ENCODE data around the gene RSBN1.

Gene RSBN1

DNA sequence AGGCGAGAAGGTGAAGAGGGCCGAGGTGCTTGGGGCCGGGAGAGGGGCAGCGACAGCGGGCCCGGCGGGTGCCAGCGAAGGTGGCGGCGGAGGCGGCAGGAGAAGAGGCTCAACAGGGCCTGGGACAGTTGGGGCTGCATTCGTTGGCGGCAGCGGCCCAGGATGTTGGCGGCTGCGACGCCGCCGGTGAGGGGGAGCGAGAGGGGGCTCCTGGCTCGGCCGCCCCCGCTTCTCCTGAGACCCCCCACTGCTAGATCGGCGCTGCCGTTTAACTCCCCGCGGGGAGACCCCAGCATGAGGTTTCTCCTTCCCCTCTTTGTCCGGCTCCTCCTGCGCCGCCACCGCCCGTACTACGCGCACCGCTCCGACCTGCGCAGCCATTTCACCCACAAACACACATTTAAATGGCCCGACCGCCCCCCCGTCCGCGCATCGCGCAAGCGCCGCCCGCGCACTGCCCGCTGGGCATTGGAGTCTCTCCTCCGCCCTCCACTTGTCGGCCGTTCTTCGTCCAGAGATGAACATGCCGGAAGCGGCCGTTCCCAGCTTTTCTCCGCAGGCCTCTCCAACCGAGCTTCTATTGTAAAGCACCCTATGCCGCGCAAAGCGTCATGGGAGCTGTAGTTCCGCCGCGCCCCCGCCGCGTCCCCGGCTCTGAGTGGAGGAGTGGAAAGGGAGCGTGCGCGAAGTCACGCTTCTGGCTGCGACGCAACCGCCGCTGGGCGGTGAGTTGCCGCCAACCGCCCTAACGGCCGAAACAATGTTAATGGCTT lies at the start of gene RSBN1:
Gene RSBN1 (minus strand): TSS at position 589 of the 773 bp plus-strand sequence. CDS start 64 bp downstream, at position 525.
- TF ChIP-seq FOXP2 (optimal IDR thresholded peaks at IDR 0.05; ENCODE audit: control extremely low read depth, extremely low read length, insufficient read depth), result no peak
- peak; percentile 82 for TF ChIP-seq POLR2AphosphoS5 (IDR thresholded peaks at IDR 0.05; ENCODE audit: borderline replicate concordance, low read depth, low read length)
- no peak for TF ChIP-seq EZH2 (IDR thresholded peaks at IDR 0.05)
- Histone ChIP-seq H3K9me3 (ENCODE audit: low read depth, low read length) (no peaks in the 10 kb centered on the region), H3K9ac (ENCODE audit: insufficient read length) (peak within 1 kb of the TSS; percentile 90), H3K36me3 (ENCODE audit: insufficient read depth, low read length) (peaks cover 14% of the 10 kb centered on the region), H3K4me3 (peak within 1 kb of the TSS; percentile 81), H3K27ac (peak within 1 kb of the TSS; percentile 94)
- peak; percentile 96 for DNase-seq (ENCODE audit: low read depth, low spot score)

DNA sequence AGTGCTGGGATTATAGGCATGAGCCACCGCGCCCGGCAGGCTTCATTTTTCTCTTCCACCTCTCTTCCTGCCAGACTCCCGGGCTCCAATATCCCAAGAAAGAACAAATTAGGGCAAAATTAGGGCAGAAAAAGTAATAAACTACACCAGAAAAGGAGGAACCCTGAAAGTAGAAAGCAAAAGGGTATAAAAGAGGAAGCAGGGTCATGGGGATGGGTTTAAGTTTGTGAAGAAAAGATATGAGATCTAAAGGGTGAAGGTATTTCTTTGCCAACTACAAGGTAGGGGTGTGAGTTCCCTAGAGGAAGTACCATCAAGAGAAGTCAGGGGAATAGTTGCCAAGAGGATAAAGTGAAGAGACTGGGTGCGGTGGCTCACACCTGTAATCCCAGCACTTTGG lies 49.4 kb upstream of the RSBN1 start:
- no peak for DNase-seq (ENCODE audit: low read depth, low spot score)
- Histone ChIP-seq H3K9ac (ENCODE audit: insufficient read length) (no peak overlapping the region), H3K4me3 (no peak overlapping the region), H3K9me3 (ENCODE audit: low read depth, low read length) (no peaks in the 10 kb centered on the region), H3K27ac (no peak overlapping the region), H3K36me3 (ENCODE audit: insufficient read depth, low read length) (no peaks in the 10 kb centered on the region)
- TF ChIP-seq FOXP2 (optimal IDR thresholded peaks at IDR 0.05; ENCODE audit: control extremely low read depth, extremely low read length, insufficient read depth) (no peak), POLR2AphosphoS5 (IDR thresholded peaks at IDR 0.05; ENCODE audit: borderline replicate concordance, low read depth, low read length) (no peak), EZH2 (IDR thresholded peaks at IDR 0.05) (no peak)

DNA sequence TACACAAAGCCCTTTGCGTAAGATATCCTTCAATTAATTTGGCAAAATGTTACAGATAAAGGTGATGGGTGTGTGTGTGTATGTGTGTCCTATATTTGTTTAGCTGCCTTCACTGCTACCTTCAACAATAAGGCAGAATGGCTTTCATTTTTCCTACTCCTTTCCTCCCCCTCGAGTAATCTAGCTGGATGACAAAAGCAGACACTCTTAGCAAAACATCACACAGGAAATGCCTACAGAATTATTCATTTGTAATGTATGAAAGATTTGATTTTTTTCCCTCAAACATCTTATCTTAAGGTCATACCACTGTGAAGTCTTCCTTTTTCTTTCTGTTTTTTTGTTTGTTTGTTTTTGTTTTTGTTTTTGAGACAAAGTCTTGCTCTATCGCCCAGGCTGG lies 48.6 kb upstream of the RSBN1 start:
- H3K4me3 ChIP-seq, result peak overlapping the region; percentile 14; the same call in 1 of the 2 replicates
- H3K9me3 ChIP-seq (ENCODE audit: low read depth, low read length), result no peaks in the 10 kb centered on the region
- peak overlapping the region; percentile 66 for H3K9ac ChIP-seq (ENCODE audit: insufficient read length)
- peak overlapping the region; percentile 95 for H3K27ac ChIP-seq
- DNase-seq (ENCODE audit: low read depth, low spot score), result no peak
- no peaks in the 10 kb centered on the region for H3K36me3 ChIP-seq (ENCODE audit: insufficient read depth, low read length)
- no peak for TF ChIP-seq EZH2 (IDR thresholded peaks at IDR 0.05)
- TF ChIP-seq POLR2AphosphoS5 (IDR thresholded peaks at IDR 0.05; ENCODE audit: borderline replicate concordance, low read depth, low read length), result no peak
- TF ChIP-seq FOXP2 (optimal IDR thresholded peaks at IDR 0.05; ENCODE audit: control extremely low read depth, extremely low read length, insufficient read depth), result no peak

- H3K4me3 ChIP-seq, result peak overlapping the region; percentile 19
- H3K27ac ChIP-seq, result peak overlapping the region; percentile 95
Observed at GRCh38 chr1:113859478-113860175, 47.4 kb upstream of the RSBN1 start.

DNA sequence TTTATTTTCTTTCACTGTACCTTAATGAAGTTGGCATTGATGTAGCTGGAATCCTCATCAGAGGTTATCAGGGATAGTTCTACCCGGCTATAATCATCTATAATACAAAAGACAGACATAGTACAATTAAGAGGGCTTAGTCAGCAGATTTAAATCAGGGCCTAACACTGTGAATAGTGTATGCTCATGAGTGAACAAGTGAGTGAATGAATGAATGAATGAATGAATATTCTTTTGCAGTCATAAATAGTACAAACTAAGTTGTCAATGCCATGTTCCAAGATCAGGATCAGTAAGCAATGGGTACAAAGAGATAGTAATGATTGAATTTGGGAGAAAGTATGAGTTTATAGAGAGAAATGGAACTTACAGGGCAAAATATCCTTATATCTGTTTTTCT lies 46.7 kb upstream of the RSBN1 start:
- TF ChIP-seq POLR2AphosphoS5 (IDR thresholded peaks at IDR 0.05; ENCODE audit: borderline replicate concordance, low read depth, low read length), result no peak
- no peaks in the 10 kb centered on the region for H3K9me3 ChIP-seq (ENCODE audit: low read depth, low read length)
- H3K27ac ChIP-seq, result peak overlapping the region; percentile 95
- peaks cover 11% of the 10 kb centered on the region for H3K36me3 ChIP-seq (ENCODE audit: insufficient read depth, low read length)
- DNase-seq (ENCODE audit: low read depth, low spot score), result no peak
- H3K4me3 ChIP-seq, result peak overlapping the region; percentile 19
- peak overlapping the region; percentile 58 for H3K9ac ChIP-seq (ENCODE audit: insufficient read length)

More at GRCh38 chr1:113859478-113860175, 47.4 kb upstream of the RSBN1 start:
- DNase-seq (ENCODE audit: low read depth, low spot score), result no peak
- TF ChIP-seq FOXP2 (optimal IDR thresholded peaks at IDR 0.05; ENCODE audit: control extremely low read depth, extremely low read length, insufficient read depth) (no peak), EZH2 (IDR thresholded peaks at IDR 0.05) (no peak), POLR2AphosphoS5 (IDR thresholded peaks at IDR 0.05; ENCODE audit: borderline replicate concordance, low read depth, low read length) (no peak)
- peaks cover 5% of the 10 kb centered on the region for H3K36me3 ChIP-seq (ENCODE audit: insufficient read depth, low read length)
- H3K9ac ChIP-seq (ENCODE audit: insufficient read length), result peak overlapping the region; percentile 58
- H3K9me3 ChIP-seq (ENCODE audit: low read depth, low read length), result no peaks in the 10 kb centered on the region

DNA sequence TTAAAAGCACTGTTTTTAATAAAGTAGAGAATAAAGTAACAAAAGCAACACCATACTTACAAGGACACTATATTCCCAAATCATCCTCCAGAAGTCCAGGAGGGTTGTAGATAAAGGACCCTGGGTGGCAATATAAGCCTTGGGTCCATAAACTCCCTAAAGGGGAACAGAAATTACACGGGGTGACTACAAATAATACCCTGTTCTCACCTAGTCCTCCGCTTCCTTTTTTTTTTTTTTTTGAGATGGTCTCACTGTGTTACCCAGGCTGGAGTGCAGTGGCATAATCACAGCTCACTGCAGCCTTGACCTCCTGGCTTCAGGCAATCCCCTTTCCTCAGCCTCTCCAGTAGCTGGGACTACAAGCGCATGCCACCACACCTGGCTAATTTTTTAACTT lies 46.1 kb upstream of the RSBN1 start:
- peaks cover 11% of the 10 kb centered on the region for H3K36me3 ChIP-seq (ENCODE audit: insufficient read depth, low read length)
- H3K9ac ChIP-seq (ENCODE audit: insufficient read length), result no peak overlapping the region
- H3K27ac ChIP-seq, result peak overlapping the region; percentile 95
- H3K4me3 ChIP-seq, result no peak overlapping the region
- no peak for TF ChIP-seq FOXP2 (optimal IDR thresholded peaks at IDR 0.05; ENCODE audit: control extremely low read depth, extremely low read length, insufficient read depth)
- TF ChIP-seq POLR2AphosphoS5 (IDR thresholded peaks at IDR 0.05; ENCODE audit: borderline replicate concordance, low read depth, low read length), result no peak
- TF ChIP-seq EZH2 (IDR thresholded peaks at IDR 0.05), result no peak
- DNase-seq (ENCODE audit: low read depth, low spot score), result no peak
- no peaks in the 10 kb centered on the region for H3K9me3 ChIP-seq (ENCODE audit: low read depth, low read length)

- Histone ChIP-seq H3K9me3 (ENCODE audit: low read depth, low read length) (no peaks in the 10 kb centered on the region), H3K27ac (peak overlapping the region; percentile 95), H3K36me3 (ENCODE audit: insufficient read depth, low read length) (peaks cover 11% of the 10 kb centered on the region), H3K9ac (ENCODE audit: insufficient read length) (no peak overlapping the region), H3K4me3 (no peak overlapping the region)
- DNase-seq (ENCODE audit: low read depth, low spot score), result no peak
- TF ChIP-seq FOXP2 (optimal IDR thresholded peaks at IDR 0.05; ENCODE audit: control extremely low read depth, extremely low read length, insufficient read depth) (no peak), EZH2 (IDR thresholded peaks at IDR 0.05) (no peak), POLR2AphosphoS5 (IDR thresholded peaks at IDR 0.05; ENCODE audit: borderline replicate concordance, low read depth, low read length) (no peak)
Observed at GRCh38 chr1:113857776-113858175, 45.5 kb upstream of the RSBN1 start.

- 0 out of 2 replicates have a peak overlapping the region, but pooled peaks have one; percentile 1 for H3K4me3 ChIP-seq
- H3K27ac ChIP-seq, result peak overlapping the region; percentile 95
- H3K9ac ChIP-seq (ENCODE audit: insufficient read length), result peak overlapping the region; percentile 52
- no peak for DNase-seq (ENCODE audit: low read depth, low spot score)
- H3K36me3 ChIP-seq (ENCODE audit: insufficient read depth, low read length), result peaks cover 11% of the 10 kb centered on the region
- H3K9me3 ChIP-seq (ENCODE audit: low read depth, low read length), result no peaks in the 10 kb centered on the region
- no peak for TF ChIP-seq EZH2 (IDR thresholded peaks at IDR 0.05)
- TF ChIP-seq POLR2AphosphoS5 (IDR thresholded peaks at IDR 0.05; ENCODE audit: borderline replicate concordance, low read depth, low read length), result no peak
Observed at GRCh38 chr1:113856401-113856790, 44.1 kb upstream of the RSBN1 start.
